ENCODE results near the gene HNRNPC. TPM values are rescaled to one million over a fixed set of nuclear protein-coding genes. Genes with fewer than 3 reads are reported as not detected.
"Not testable (repeated sequence)": the region's sequence is repeated elsewhere in the genome, so short reads cannot be mapped to it uniquely, and the experiment has no call there.

Gene HNRNPC
- total RNA-seq, 1 donor from 2014 or later: 273 TPM

GRCh38 chr14:21256539-21257393 lies 12.5 kb downstream of the HNRNPC start:
- no peak for DNase-seq
- Histone ChIP-seq H3K4me1 (peaks cover 83% of the 10 kb centered on the region), H3K27ac (replicated peaks) (peak overlapping the region; percentile 13), H3K4me3 (no peak overlapping the region), H3K9me3 (replicated peaks) (no peaks in the 10 kb centered on the region), H3K36me3 (peaks cover 63% of the 10 kb centered on the region), H3K27me3 (ENCODE audit: low read depth) (no peaks in the 10 kb centered on the region)
- intact Hi-C loops (cut with micrococcal nuclease): no loop called here
- no peak for TF ChIP-seq CTCF (IDR thresholded peaks at IDR 0.05; ENCODE audit: borderline replicate concordance)

GRCh38 chr14:21256102-21256447 lies 13.2 kb downstream of the HNRNPC start:
- intact Hi-C loops (cut with micrococcal nuclease); H3K27me3 ChIP-seq (ENCODE audit: low read depth); H3K9me3 ChIP-seq (replicated peaks); H3K4me3 ChIP-seq; DNase-seq: not testable (repeated sequence)
- Histone ChIP-seq H3K4me1 (peaks cover 76% of the 10 kb centered on the region), H3K36me3 (peaks cover 63% of the 10 kb centered on the region), H3K27ac (replicated peaks) (peak overlapping the region; percentile 13)

GRCh38 chr14:21255385-21256101 lies 13.7 kb downstream of the HNRNPC start:
- Histone ChIP-seq H3K27ac (replicated peaks) (peak overlapping the region; percentile 13), H3K9me3 (replicated peaks) (no peaks in the 10 kb centered on the region), H3K4me3 (no peak overlapping the region), H3K27me3 (ENCODE audit: low read depth) (no peaks in the 10 kb centered on the region), H3K4me1 (peaks cover 71% of the 10 kb centered on the region), H3K36me3 (peaks cover 63% of the 10 kb centered on the region)
- no peak for DNase-seq
- intact Hi-C loops (cut with micrococcal nuclease): no loop called here
- no peak for TF ChIP-seq CTCF (IDR thresholded peaks at IDR 0.05; ENCODE audit: borderline replicate concordance)

GRCh38 chr14:21252149-21252548 lies 17.1 kb downstream of the HNRNPC start:
- no peak for TF ChIP-seq CTCF (IDR thresholded peaks at IDR 0.05; ENCODE audit: borderline replicate concordance)
- peaks cover 50% of the 10 kb centered on the region for H3K36me3 ChIP-seq
- no peak for DNase-seq
- intact Hi-C loops (cut with micrococcal nuclease): no loop called here
- H3K27me3 ChIP-seq (ENCODE audit: low read depth): no peaks in the 10 kb centered on the region
- no peak overlapping the region for H3K4me3 ChIP-seq
- H3K27ac ChIP-seq (replicated peaks): no peak overlapping the region
- H3K4me1 ChIP-seq: peaks cover 45% of the 10 kb centered on the region
- no peaks in the 10 kb centered on the region for H3K9me3 ChIP-seq (replicated peaks)

GRCh38 chr14:21251215-21251614 lies 18.0 kb downstream of the HNRNPC start:
- Histone ChIP-seq H3K27me3 (ENCODE audit: low read depth) (no peaks in the 10 kb centered on the region), H3K4me1 (peaks cover 45% of the 10 kb centered on the region), H3K27ac (replicated peaks) (no peak overlapping the region), H3K36me3 (peaks cover 42% of the 10 kb centered on the region), H3K9me3 (replicated peaks) (no peaks in the 10 kb centered on the region), H3K4me3 (no peak overlapping the region)
- no peak for TF ChIP-seq CTCF (IDR thresholded peaks at IDR 0.05; ENCODE audit: borderline replicate concordance)
- intact Hi-C loops (cut with micrococcal nuclease): no loop called here
- DNase-seq: no peak

Measured in left ventricle myocardium inferior (tissue), 1 donor.